Neutrophil (primary cell): ENCODE data around the gene BTBD9.

Experiments used
- H3K27ac ChIP-seq: fragments of 200-600 bp; sonication (generic); 2 replicates; pipeline ENCODE4 v1.5.1; 2016; ENCODE audit warnings: mild to moderate bottlenecking, moderate library complexity
- H3K27me3 ChIP-seq: fragments of 200-600 bp; sonication (generic); 2 replicates; pipeline ENCODE4 v1.6.0; 2016; ENCODE audit warnings: mild to moderate bottlenecking
- H3K36me3 ChIP-seq: fragments of 200-600 bp; sonication (generic); 2 replicates; pipeline ENCODE4 v1.5.1; 2017
- H3K4me1 ChIP-seq, 2 experiments: fragments of 200-600 bp in 1 of 2; sonication (generic) in 1 of 2; 1 replicate in 1 of 2; 2 replicates in 1 of 2; pipeline versions ENCODE4 v1.5.1 to v1.6.1; 2013 to 2016; ENCODE audit warnings: low read depth in 1 of 2, low read length in 1 of 2, mild to moderate bottlenecking in 1 of 2, moderate library complexity in 1 of 2; ENCODE audit not compliant: control insufficient read depth in 1 of 2, insufficient read depth in 1 of 2
- H3K4me3 ChIP-seq, 2 experiments: fragments of 200-600 bp in 1 of 2; sonication (generic) in 1 of 2; 1 replicate in 1 of 2; 2 replicates in 1 of 2; pipeline ENCODE4 v1.5.1; 2013 to 2016; ENCODE audit warnings: low read depth in 1 of 2, low read length in 1 of 2, mild to moderate bottlenecking in 1 of 2, moderate library complexity in 1 of 2
- H3K9me3 ChIP-seq: fragments of 200-600 bp; sonication (generic); 2 replicates; pipeline ENCODE4 v1.5.1; 2016
- TF ChIP-seq, protein P1 (sequence below): fragments of 200-600 bp; sonication (generic); IDR thresholded peaks from 2 replicates; pipeline ENCODE4 v1.5.1; 2016; ENCODE audit warnings: antibody characterized with exemption

The BTBD9 gene

DNA sequence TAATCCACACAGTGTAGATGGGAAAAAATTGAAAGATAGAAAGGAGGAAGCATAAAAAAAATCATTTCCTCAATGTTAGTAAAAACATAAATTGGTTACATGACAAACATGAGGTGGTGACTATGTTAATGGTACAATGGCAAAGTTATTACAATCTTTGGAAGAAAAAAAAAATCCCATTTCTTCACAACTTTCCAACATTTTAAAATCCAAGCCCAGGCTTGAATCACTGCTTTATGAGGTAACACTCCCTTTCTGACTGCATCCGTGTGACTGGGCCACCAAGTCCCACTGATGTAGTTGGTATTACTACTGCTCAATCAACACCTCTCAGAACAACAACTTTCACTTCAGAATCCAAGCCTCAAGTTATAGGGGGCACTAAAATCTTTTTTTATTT, 160.4 kb downstream of the BTBD9 start:
- Histone ChIP-seq H3K36me3 (no peaks in the 10 kb centered on the region), H3K9me3 (no peaks in the 10 kb centered on the region), H3K4me3 (no peak overlapping the region), H3K27me3 (no peaks in the 10 kb centered on the region), H3K27ac (no peak overlapping the region), H3K4me1 (peaks cover 0 to 6% of the 10 kb centered on the region in 2 experiments)
- TF ChIP-seq, protein P1, sequence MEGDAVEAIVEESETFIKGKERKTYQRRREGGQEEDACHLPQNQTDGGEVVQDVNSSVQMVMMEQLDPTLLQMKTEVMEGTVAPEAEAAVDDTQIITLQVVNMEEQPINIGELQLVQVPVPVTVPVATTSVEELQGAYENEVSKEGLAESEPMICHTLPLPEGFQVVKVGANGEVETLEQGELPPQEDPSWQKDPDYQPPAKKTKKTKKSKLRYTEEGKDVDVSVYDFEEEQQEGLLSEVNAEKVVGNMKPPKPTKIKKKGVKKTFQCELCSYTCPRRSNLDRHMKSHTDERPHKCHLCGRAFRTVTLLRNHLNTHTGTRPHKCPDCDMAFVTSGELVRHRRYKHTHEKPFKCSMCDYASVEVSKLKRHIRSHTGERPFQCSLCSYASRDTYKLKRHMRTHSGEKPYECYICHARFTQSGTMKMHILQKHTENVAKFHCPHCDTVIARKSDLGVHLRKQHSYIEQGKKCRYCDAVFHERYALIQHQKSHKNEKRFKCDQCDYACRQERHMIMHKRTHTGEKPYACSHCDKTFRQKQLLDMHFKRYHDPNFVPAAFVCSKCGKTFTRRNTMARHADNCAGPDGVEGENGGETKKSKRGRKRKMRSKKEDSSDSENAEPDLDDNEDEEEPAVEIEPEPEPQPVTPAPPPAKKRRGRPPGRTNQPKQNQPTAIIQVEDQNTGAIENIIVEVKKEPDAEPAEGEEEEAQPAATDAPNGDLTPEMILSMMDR, result no peak

DNA sequence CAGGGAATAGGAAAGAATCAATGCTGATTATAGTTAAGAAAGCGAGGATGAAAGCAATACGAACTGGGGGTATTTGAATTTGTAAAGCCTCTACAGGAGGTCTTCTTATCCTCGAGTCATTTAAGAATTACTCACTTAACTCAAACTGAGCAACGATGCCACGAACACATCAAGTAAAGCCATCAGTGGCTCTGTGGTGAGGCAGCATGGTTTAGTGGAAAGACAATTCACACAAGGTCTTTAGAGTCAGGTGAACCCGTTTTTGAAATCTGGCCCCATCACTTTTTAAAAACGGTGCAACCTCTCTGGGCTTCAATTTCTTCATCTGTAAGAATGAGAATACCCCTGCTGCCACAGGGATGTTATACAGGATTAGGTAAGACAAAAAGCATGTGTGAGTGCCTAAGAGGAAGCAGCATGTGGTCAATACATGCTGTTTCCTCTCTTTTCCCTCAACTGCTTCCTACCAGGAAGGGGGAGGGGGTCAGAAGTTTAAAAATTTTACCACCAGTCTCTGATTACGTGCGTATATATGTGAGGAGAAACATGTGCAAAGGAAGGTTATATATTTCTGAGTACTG, 162.0 kb downstream of the BTBD9 start:
- Histone ChIP-seq H3K9me3 (no peaks in the 10 kb centered on the region), H3K4me3 (no peak overlapping the region), H3K36me3 (no peaks in the 10 kb centered on the region), H3K27me3 (no peaks in the 10 kb centered on the region), H3K4me1 (peaks cover 0 to 6% of the 10 kb centered on the region in 2 experiments), H3K27ac (no peak overlapping the region)
- TF ChIP-seq, protein P1, result no peak

DNA sequence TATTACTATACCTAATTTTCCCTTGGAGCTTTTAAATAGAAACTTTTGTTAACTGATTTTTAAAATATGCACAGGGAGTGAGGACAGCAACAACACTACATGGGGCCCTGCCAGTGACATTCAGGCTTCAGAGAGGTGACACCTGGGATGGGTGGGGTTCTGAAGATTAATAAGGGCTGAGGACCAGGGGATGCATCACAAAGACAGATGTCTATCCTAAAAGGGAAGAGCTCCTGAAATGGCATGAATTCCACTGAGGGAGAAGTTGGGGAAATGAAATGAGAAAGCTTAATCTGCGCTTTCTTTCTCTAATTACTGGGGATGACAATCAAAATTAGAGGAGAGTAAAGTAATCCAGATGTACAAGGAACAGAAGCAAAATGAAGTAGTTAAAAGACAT, 162.8 kb downstream of the BTBD9 start:
- Histone ChIP-seq H3K27ac (no peak overlapping the region), H3K4me1 (peaks cover 0 to 6% of the 10 kb centered on the region in 2 experiments), H3K4me3 (no peak overlapping the region), H3K27me3 (no peaks in the 10 kb centered on the region), H3K9me3 (no peaks in the 10 kb centered on the region), H3K36me3 (no peaks in the 10 kb centered on the region)
- TF ChIP-seq, protein P1, result no peak

DNA sequence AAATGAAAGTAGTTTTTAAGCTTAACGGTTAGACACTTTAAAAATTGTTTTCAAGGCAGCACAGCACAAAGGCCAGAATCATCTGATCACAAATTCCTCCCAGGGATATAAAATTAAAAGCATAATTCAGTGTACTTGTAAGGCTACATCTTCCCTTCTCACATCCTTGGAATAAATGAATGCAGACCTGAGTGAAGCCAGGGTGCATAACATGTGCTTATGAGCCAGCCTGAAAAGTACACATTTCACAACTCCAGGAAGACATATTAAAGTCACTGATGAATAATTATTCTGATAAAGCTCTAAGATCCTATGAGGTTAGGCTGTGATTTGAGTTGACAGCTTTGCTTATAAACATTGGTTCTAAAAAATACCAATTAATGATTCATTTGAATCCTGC, 163.6 kb downstream of the BTBD9 start:
- H3K27ac ChIP-seq, result no peak overlapping the region
- H3K27me3 ChIP-seq, result no peaks in the 10 kb centered on the region
- H3K4me1 ChIP-seq, result peaks cover 0 to 6% of the 10 kb centered on the region in 2 experiments
- H3K4me3 ChIP-seq, result no peak overlapping the region
- TF ChIP-seq, protein P1, result no peak
- H3K36me3 ChIP-seq, result no peaks in the 10 kb centered on the region
- no peaks in the 10 kb centered on the region for H3K9me3 ChIP-seq

DNA sequence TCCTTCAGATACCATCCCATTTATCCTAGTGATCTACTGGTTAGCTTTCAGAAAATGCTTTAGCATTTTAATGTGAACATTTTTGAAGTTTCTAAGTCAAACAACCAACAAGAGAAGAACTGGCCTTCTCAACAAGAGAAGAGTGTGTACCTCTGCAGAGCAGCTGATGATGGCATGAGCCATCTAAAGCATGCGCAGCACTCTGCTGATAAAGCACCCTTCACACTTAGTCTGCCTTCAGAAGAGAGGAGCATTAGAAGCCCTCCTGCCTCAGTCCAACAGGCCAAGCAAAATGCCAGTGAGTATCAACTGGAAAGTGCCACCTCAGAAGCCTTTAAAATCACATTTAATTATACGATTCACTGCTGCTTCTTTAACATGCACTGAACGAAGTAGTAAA, 169.2 kb downstream of the BTBD9 start:
- Histone ChIP-seq H3K9me3 (no peaks in the 10 kb centered on the region), H3K4me1 (no peaks in the 10 kb centered on the region), H3K4me3 (no peak overlapping the region), H3K27me3 (no peaks in the 10 kb centered on the region), H3K36me3 (no peaks in the 10 kb centered on the region), H3K27ac (no peak overlapping the region)
- TF ChIP-seq, protein P1, result no peak
